Thymus (tissue), 11 donors: ENCODE measurements around the gene BFSP2. TPM values are rescaled to one million over a fixed set of nuclear protein-coding genes. Genes with fewer than 3 reads are reported as not detected.

Source experiments
- DNase-seq, 9 donors: peaks; one replicate each; pipeline ENCODE4 v3.0.0-alpha.2; 2013; ENCODE audit warnings: low spot score in 9 of 9, low read depth in 6 of 9, missing footprints in 1 of 9
- H3K27ac ChIP-seq, 2 donors: one replicate each; pipeline ENCODE4 v1.5.1; 2013; ENCODE audit warnings: control low read depth in 1 of 2, low read depth in 1 of 2, low read length in 1 of 2, mild to moderate bottlenecking in 1 of 2, moderate library complexity in 1 of 2
- H3K27me3 ChIP-seq, 2 donors: one replicate each; pipeline ENCODE4 v1.5.1; 2013; ENCODE audit warnings: low read length in 1 of 2; ENCODE audit not compliant: control insufficient read depth in 2 of 2, insufficient read depth in 1 of 2
- H3K36me3 ChIP-seq, 2 donors: one replicate each; pipeline ENCODE4 v1.5.1; 2013; ENCODE audit warnings: low read length in 1 of 2, mild to moderate bottlenecking in 1 of 2, moderate library complexity in 1 of 2; ENCODE audit not compliant: control insufficient read depth in 2 of 2, insufficient read depth in 2 of 2
- H3K4me1 ChIP-seq, 2 donors: one replicate each; pipeline ENCODE4 v1.5.1; 2013; ENCODE audit warnings: low read length in 2 of 2; ENCODE audit not compliant: control insufficient read depth in 2 of 2, insufficient read depth in 2 of 2
- H3K4me3 ChIP-seq, 2 donors: one replicate each; pipeline ENCODE4 v1.5.1; 2013; ENCODE audit warnings: low read length in 2 of 2, control low read depth in 1 of 2, mild to moderate bottlenecking in 1 of 2
- H3K9me3 ChIP-seq, 2 donors: one replicate each; pipeline ENCODE4 v1.5.1; 2013; ENCODE audit warnings: low read length in 1 of 2, mild to moderate bottlenecking in 1 of 2; ENCODE audit not compliant: control insufficient read depth in 2 of 2, insufficient read depth in 1 of 2
- WGBS: extraction: QIAGEN DNeasy Blood & Tissue Kit; methylation state at CpG from one replicate; pipeline ENCODE4 v1.1.7; 2013; 5-methylcytosine and 5-hydroxymethylcytosine counted together
- polyA plus RNA-seq: library from polyadenylated mRNA; stranded (reverse); fragments of 200-250 nt; gene quantifications from one replicate; pipeline ENCODE4 v1.2.3, GENCODE V29; 2013
- total RNA-seq: library from RNA; stranded (reverse); fragments of 120-200 nt; gene quantifications from one replicate; pipeline ENCODE4 v1.2.4, GENCODE V29; 2013
- donor health status: healthy.

The BFSP2 gene
- total and polyA plus RNA-seq, 2 donors = 3.6 to 3.8 TPM

GRCh38 chr3:133443649-133444422, 44.0 kb downstream of the BFSP2 start:
- H3K9me3 ChIP-seq = peaks cover 0 to 9% of the 10 kb centered on the region in 2 donors
- H3K36me3 ChIP-seq = no peaks in the 10 kb centered on the region
- WGBS = 83% methylated on average over 5 of the region's 5 CpGs
- H3K27ac ChIP-seq = peak overlapping the region in 1 of 2 donors; percentile 38
- H3K4me3 ChIP-seq = no peak overlapping the region
- H3K4me1 ChIP-seq = peaks cover 30 to 55% of the 10 kb centered on the region in 2 donors
- no peaks in the 10 kb centered on the region for H3K27me3 ChIP-seq
- DNase-seq = peak in 1 of 9 donors; percentile 66

- H3K9me3 ChIP-seq = peaks cover 0 to 9% of the 10 kb centered on the region in 2 donors
- peaks cover 35 to 59% of the 10 kb centered on the region in 2 donors for H3K4me1 ChIP-seq
- H3K36me3 ChIP-seq = no peaks in the 10 kb centered on the region
- no peaks in the 10 kb centered on the region for H3K27me3 ChIP-seq
- DNase-seq = no peak
- peak overlapping the region in 1 of 2 donors; percentile 66 for H3K27ac ChIP-seq
- H3K4me3 ChIP-seq = no peak overlapping the region
- WGBS = 96% methylated on average over 4 of the region's 4 CpGs
Observed at GRCh38 chr3:133444423-133444774, 44.5 kb downstream of the BFSP2 start.

GRCh38 chr3:133445108-133445507, 45.3 kb downstream of the BFSP2 start:
- WGBS = 38% methylated on average over 2 of the region's 2 CpGs
- DNase-seq = peak; percentile 51 to 90 (median 71)
- Histone ChIP-seq H3K9me3 (peaks cover 0 to 6% of the 10 kb centered on the region in 2 donors), H3K27ac (peak overlapping the region in 1 of 2 donors; percentile 66), H3K27me3 (no peaks in the 10 kb centered on the region), H3K36me3 (no peaks in the 10 kb centered on the region), H3K4me1 (peaks cover 35 to 64% of the 10 kb centered on the region in 2 donors), H3K4me3 (no peak overlapping the region)

GRCh38 chr3:133447750-133448477, 48.1 kb downstream of the BFSP2 start:
- 95% methylated on average over 4 of the region's 4 CpGs for WGBS
- no peaks in the 10 kb centered on the region for H3K9me3 ChIP-seq
- peaks cover 31 to 58% of the 10 kb centered on the region in 2 donors for H3K4me1 ChIP-seq
- H3K36me3 ChIP-seq = no peaks in the 10 kb centered on the region
- no peaks in the 10 kb centered on the region for H3K27me3 ChIP-seq
- no peak for DNase-seq
- no peak overlapping the region for H3K27ac ChIP-seq
- no peak overlapping the region for H3K4me3 ChIP-seq

GRCh38 chr3:133448478-133449122, 48.7 kb downstream of the BFSP2 start:
- Histone ChIP-seq H3K4me3 (no peak overlapping the region), H3K36me3 (no peaks in the 10 kb centered on the region), H3K27me3 (no peaks in the 10 kb centered on the region), H3K27ac (peak overlapping the region; percentile 62 to 82), H3K9me3 (no peaks in the 10 kb centered on the region), H3K4me1 (peaks cover 28 to 56% of the 10 kb centered on the region in 2 donors)
- peak in 3 of 9 donors; percentile 25 to 71 (median 40) for DNase-seq
- WGBS = 61% methylated on average over 4 of the region's 4 CpGs

GRCh38 chr3:133451309-133451708, 51.5 kb downstream of the BFSP2 start:
- Histone ChIP-seq H3K9me3 (no peaks in the 10 kb centered on the region), H3K36me3 (no peaks in the 10 kb centered on the region), H3K4me3 (no peak overlapping the region), H3K27me3 (no peaks in the 10 kb centered on the region), H3K4me1 (peaks cover 17 to 34% of the 10 kb centered on the region in 2 donors), H3K27ac (no peak overlapping the region)
- DNase-seq = no peak
- 97% methylated on average over 3 of the region's 3 CpGs for WGBS

GRCh38 chr3:133452641-133453319, 52.9 kb downstream of the BFSP2 start:
- Histone ChIP-seq H3K27me3 (no peaks in the 10 kb centered on the region), H3K4me3 (no peak overlapping the region), H3K4me1 (peaks cover 14 to 23% of the 10 kb centered on the region in 2 donors), H3K9me3 (peaks cover 0 to 3% of the 10 kb centered on the region in 2 donors), H3K27ac (no peak overlapping the region), H3K36me3 (no peaks in the 10 kb centered on the region)
- 96% methylated on average over 5 of the region's 5 CpGs for WGBS
- DNase-seq = no peak

- H3K9me3 ChIP-seq = peaks cover 0 to 3% of the 10 kb centered on the region in 2 donors
- DNase-seq = no peak
- WGBS = 99% methylated on average over 3 of the region's 3 CpGs
- H3K27me3 ChIP-seq = no peaks in the 10 kb centered on the region
- H3K4me1 ChIP-seq = peaks cover 9 to 18% of the 10 kb centered on the region in 2 donors
- no peaks in the 10 kb centered on the region for H3K36me3 ChIP-seq
- no peak overlapping the region for H3K4me3 ChIP-seq
- no peak overlapping the region for H3K27ac ChIP-seq
Observed at GRCh38 chr3:133453383-133453782, 53.5 kb downstream of the BFSP2 start.
